GM12875 (cell line): ENCODE data around the gene AFAP1L2.

Experiments used
- H3K4me3 ChIP-seq: one replicate; pipeline ENCODE4 v1.5.1; 2011; ENCODE audit warnings: low read depth, low read length, control low read depth
- CTCF ChIP-seq: IDR thresholded peaks from 2 replicates; pipeline ENCODE4 v1.5.1; 2011; ENCODE audit warnings: low read depth, mild to moderate bottlenecking, control low read depth, inconsistent platforms, low read length, moderate library complexity, borderline replicate concordance; ENCODE audit not compliant: insufficient read depth

AFAP1L2 gene

DNA sequence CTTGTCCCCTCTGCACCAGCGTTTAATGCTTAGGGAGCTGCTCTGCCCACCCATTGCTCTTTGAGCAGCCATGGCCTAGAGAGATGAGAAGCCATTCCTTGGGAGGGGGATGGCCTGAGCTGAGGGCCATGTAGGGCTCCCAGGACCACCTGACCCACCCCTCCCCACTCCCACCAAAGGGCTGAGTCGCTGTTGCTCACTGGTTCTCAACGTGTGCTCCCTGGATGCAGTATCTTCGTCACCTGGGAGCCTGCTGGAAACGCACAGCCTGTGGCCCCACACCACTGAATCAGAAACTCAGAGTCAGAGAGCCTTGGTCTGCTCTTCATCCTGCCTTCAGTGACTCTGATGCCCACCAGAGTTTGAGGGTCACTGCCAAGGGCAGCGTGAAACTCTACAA, 128.2 kb downstream of the AFAP1L2 start:
- H3K4me3 ChIP-seq = no peak overlapping the region

DNA sequence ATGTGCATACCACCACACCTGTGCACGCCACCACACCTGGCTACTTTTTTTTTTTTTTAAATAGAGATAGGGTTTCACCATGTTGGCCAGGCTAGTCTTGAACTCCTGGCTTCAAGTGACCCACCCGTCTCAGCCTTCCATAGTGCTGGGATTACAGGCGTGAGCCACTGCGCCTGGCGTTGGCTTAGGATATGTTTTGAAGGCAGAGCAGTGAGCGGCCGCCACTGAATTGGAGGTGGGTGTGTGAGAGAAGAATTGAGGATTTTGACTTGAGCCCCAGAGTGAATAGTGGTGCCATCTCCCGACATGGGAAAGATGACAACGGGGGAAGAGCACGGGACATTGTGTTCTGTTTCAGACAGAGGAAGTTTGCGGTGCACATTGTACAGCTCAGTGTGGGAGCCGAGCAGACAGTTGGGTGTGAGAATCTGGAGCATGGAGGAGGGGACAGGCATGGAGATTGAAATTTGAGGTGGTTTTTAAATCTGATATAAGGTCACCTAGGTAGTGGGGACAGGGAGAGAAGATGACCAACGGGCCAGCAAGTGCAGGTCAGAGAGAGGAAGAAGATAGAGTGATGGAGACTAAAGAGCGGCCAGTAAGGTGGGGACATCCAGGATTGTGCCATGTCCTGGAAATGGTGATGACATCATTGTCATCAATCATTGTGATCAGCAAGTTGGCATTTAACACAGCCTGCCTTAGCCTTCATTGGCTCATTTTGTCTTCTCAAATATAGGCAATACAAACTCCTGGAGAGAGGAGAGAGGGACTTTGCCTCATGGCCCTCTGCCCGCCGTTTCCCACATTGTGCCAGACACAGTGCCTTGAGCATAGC, 129.5 kb downstream of the AFAP1L2 start:
- H3K4me3 ChIP-seq = no peak overlapping the region
- TF ChIP-seq CTCF = no peak

More for the DNA sequence above, 128.2 kb downstream of the AFAP1L2 start:
- TF ChIP-seq CTCF = no peak

- H3K4me3 ChIP-seq = no peak overlapping the region
- TF ChIP-seq CTCF = no peak
Measured at GRCh38 chr10:114273910-114274309, 130.4 kb downstream of the AFAP1L2 start.

DNA sequence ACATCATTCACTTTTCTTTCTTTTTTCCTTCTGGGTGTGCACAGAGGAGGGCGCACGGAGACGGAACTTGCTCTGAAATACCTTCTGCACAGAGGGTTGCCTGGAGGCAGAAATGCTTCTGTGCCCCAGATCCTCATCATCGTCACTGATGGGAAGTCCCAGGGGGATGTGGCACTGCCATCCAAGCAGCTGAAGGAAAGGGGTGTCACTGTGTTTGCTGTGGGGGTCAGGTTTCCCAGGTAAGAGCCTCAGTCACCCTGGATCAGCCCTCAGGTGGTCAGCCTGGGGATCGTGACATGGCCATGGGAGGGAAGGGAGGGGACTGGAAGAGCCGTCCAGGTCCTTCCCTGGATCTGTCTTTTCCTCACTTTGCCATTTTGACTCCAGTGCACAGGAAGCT, 131.6 kb downstream of the AFAP1L2 start:
- TF ChIP-seq CTCF = no peak
- no peak overlapping the region for H3K4me3 ChIP-seq

DNA sequence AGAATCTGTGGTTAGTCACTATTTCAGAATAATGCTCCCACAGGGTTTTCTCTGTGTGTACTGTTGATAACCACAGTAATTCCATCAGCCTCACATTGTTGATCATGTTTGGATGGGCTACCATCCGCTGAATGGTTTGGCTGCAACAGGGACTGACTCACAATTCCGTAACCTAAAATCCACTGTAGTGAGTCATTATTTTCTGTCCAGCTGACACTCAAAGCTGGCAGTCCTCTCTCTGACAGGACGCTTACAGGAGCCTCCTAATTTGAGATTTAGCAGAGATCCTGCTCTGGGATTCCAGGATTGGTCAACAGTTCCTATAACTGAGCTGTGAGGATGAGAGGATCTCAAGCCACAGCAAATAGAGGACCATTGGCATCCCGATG, 132.5 kb downstream of the AFAP1L2 start:
- no peak for TF ChIP-seq CTCF

GRCh38 chr10:114271075-114271778, 133.1 kb downstream of the AFAP1L2 start:
- no peak for TF ChIP-seq CTCF
- H3K4me3 ChIP-seq = no peak overlapping the region

More for the DNA sequence above, 132.5 kb downstream of the AFAP1L2 start:
- H3K4me3 ChIP-seq = no peak overlapping the region
